Hematopoietic multipotent progenitor cell treated with erythropoietin and hydrocortisone succinate and interleukin-3 and kit ligand, for 15 days (in vitro differentiated cells): Measurements from ENCODE around the gene POTEM.
"Not testable (repeated sequence)": the region's sequence is repeated elsewhere in the genome, so short reads cannot be mapped to it uniquely, and the experiment has no call there.

ENCODE experiments used
- DNase-seq: peaks from one replicate; pipeline ENCODE4 v3.0.0-alpha.2; 2015; ENCODE audit warnings: low spot score

Gene POTEM

GRCh38 chr14:18967134-18967533 is at the start of gene POTEM:
Gene POTEM (plus strand): TSS chr14:18967434. CDS start chr14:18967486, 52 bp downstream.
- DNase-seq: not testable (repeated sequence)

DNA sequence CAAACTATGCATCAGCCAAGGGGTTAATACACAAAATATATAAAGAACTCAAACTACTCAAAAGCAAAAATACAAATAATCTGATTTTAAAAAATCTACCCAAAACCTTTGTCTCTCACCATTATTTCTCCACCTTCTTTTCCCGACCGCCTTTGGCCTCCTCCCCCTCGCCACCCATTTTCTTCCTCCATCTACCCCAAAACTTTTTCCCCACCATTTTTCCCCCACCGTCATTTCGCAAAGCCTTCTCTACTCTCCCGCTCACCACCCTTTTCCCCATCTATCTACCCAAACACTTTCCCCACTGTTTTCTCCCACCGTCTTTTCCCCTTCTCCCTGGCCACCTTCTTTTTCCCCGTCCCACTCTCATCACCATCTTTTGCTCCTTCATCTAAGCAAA is 48.9 kb upstream of the POTEM start:
- DNase-seq: not testable (repeated sequence)

- DNase-seq: not testable (repeated sequence)
Measured at GRCh38 chr14:18920052-18920451, 47.2 kb upstream of the POTEM start.

- DNase-seq: not testable (repeated sequence)
Measured at GRCh38 chr14:18921055-18921701, 46.1 kb upstream of the POTEM start.

GRCh38 chr14:18936848-18937247 is 30.4 kb upstream of the POTEM start:
- not testable (repeated sequence) for DNase-seq

DNA sequence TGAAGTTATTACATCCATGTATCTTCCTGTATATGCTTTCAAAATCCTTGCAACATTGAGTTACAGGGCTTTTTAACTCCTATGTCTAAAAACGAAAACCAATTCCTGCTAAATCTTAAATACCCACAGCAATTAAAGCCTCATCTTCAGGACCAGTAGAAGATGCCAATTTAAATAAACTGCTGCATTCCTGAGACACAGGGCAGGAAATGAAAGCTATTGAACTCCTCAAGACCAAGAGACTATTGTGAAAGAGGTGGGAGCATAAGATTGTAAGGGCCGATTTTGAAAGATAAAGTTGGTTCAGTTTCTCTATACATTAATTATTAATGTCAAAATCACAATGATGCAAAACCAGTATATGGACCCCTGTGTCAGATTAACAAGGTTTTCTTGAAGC is 28.5 kb upstream of the POTEM start:
- not testable (repeated sequence) for DNase-seq

DNA sequence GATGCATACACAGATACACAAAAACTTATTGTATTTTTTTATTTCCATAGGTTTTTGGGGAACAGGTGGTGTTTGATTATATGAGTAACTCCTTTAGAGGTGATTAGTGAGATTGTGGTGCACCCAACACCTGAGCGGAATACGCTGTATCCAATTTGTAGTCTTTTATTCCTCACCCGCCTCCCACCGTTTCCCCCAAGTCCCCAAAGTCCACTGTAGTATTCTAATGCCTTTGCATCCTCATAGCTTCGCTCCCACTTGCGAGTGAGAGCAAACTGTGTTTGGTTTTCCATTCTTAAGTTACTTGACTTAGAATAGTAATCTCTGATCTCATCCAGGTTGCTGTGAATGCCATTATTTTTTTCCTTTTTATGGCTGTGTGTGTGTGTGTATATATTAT is 17.3 kb upstream of the POTEM start:
- DNase-seq: not testable (repeated sequence)

GRCh38 chr14:18953085-18953484 is 14.1 kb upstream of the POTEM start:
- peak; percentile 0 for DNase-seq

DNA sequence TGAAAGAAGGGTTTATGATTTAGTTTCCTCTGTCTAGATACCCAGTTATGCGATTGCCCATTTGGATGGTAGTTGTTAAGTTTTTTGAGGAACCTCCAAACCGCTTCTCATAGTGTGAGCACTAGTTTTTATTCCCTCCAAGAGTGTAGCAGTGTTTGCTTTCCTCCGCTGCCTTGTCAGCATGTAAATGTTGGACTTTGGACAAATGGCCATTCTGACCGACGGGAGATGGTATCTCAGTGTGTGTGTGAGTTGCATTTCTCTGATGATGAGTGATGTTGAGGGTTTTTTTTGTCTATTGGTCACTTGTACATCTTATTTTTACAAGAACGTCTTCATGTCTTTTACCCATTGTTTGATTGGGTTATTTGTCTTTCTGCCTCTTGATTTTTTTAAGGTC is 11.4 kb upstream of the POTEM start:
- not testable (repeated sequence) for DNase-seq

DNA sequence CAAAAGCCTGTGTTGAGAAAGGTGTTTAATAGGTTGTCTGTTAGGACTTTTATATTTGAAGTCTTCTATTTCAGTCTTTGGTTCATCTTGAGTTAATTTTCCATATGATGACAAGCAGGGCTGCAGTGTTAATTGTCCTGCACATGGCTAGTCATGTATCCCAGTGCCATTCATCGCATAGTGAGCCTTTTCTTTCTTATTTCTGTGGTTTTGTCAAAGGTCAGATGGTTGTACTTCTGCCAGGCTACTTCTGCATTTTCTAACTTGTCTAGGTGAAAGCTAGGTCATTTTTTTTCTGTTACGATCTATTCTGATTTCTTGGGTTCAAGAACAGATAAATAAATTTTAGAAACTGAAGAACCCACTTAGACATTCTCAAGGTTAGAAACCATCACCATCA is 5.7 kb upstream of the POTEM start:
- DNase-seq: not testable (repeated sequence)

GRCh38 chr14:18962143-18962542 is 5.1 kb upstream of the POTEM start:
- not testable (repeated sequence) for DNase-seq

- DNase-seq: not testable (repeated sequence)
Measured at GRCh38 chr14:18963276-18963675, 4.0 kb upstream of the POTEM start.

DNA sequence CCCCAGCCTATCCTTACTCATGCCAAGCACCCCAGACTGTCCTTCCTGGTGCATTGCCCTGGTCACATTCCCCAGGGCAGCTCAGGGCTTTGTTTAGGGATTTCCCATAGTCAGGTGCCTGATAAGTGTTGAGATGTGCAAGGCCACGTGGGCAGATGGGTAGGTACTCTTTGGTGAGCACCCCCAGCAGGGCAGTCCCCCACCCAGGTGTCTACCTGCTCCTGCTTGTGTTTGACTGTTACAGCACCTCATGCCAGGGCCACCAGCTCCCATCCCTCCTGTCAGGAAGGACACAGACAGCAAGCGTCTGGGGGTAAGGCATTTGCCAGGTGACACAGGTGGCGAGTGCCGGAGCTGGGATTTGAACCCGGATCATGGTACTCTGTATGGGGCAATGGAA is 2.4 kb upstream of the POTEM start:
- DNase-seq: not testable (repeated sequence)

DNA sequence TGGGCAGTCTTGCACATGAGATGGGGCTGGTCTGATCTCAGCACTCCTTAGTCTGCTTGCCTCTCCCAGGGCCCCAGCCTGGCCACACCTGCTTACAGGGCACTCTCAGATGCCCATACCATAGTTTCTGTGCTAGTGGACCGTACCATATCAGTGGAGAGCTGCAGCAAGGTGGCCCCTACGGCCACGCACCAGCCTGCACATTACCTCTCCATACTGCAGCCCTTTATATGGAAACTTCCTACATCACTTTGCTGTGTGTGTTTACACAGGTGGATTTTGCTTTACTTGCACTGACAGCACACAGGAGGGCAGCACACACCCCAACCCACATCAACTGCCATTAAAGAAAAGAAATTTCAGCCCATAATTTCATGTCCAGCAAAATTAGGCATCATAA is 35.3 kb downstream of the POTEM start:
- DNase-seq: not testable (repeated sequence)

DNA sequence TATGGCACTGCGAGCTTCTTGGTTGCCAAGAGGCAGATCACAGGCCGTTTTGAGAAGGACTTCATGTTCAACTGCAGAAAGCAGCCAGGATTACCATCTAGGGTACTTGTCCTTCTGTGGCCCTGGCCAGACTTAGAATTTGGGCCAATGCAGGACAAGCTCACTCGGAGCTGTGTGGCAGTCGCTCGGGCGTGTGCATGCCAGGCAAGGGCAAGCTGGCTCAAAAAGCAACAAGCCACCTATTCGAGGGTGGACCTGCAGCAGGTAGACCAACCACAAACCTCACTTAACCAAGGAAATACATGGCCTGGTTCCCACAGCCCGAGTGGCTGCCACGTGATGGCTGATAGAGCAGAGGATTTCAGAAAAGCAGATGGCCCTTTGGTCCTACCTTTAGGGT is 39.3 kb downstream of the POTEM start:
- DNase-seq: not testable (repeated sequence)

DNA sequence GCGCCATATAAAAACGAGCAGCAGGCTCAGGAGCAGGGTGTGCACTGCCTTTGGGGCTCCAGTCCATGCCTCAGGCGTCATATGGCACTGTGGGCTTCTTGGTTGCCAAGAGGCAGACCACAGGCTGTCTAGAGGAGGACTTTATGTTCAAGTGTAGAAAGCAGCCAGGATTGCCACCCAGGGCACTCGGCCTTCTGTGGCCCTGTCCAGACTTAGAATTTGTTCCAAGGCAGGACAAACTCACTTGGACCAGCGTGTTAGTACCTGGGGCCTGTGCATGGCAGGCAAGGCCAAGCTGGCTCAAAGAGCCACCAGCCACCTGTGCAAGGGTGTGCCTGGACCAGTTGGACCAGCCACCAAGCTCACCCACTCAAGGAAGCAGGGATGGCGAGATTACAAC is 40.4 kb downstream of the POTEM start:
- DNase-seq: not testable (repeated sequence)

DNA sequence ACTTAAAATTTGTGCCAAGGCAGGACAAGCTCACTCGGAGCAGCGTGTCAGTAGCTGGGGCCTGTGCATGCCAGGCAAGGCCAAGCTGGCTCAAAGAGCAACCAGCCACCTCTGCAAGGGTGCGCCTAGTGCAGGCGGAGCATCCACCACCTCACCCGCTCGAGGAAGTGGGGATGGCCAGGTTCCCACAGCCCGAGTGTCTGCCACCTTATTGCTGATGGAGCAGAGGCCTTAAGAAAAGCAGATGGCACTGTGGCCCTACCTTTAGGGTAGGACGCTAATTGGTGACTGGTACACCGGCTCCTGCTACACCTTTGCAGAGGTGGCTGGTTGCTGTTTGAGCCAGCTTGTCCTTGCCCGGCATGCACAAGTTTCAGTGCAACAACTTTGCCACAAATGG is 43.8 kb downstream of the POTEM start:
- not testable (repeated sequence) for DNase-seq

DNA sequence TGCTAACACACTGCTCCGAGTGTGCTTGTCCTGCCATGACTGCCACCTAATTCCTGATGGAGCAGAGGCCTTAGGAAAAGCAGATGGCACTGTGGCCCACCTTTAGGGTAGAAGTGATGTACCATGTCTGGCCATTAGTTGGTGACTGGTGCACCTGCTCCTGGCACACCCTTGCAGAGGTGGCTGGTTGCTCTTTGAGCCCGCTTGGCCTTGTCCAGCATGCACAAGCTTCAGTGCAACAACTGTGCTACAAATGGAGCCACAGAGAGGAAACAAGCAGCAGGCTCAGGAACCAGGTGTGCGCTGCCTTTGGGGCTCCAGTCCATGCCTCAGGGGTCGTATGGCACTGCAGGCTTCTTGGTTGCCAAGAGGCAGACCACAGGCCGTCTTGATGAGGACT is 44.5 kb downstream of the POTEM start:
- DNase-seq: not testable (repeated sequence)

GRCh38 chr14:19015185-19015584 is 48.0 kb downstream of the POTEM start:
- DNase-seq: not testable (repeated sequence)

DNA sequence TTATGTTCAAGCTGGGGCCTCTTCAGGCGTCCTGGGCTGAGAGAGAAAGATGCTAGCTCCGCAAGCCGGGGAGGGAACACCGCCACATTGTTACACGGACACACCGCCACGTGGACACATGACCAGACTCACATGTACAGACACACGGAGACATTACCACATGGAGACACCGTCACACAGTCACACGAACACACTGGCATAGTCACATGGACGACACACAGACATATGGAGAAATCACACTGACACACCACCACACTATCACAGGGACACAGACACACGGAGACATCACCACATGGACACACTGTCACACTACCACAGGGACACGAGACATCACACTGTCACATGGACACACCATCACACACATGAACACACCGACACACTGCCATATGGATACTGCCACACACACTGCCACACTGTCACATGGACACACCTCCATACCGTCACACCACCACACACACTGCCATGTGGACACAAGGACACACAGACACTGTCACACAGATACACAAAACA is 57.9 kb downstream of the POTEM start:
- DNase-seq: not testable (repeated sequence)

DNA sequence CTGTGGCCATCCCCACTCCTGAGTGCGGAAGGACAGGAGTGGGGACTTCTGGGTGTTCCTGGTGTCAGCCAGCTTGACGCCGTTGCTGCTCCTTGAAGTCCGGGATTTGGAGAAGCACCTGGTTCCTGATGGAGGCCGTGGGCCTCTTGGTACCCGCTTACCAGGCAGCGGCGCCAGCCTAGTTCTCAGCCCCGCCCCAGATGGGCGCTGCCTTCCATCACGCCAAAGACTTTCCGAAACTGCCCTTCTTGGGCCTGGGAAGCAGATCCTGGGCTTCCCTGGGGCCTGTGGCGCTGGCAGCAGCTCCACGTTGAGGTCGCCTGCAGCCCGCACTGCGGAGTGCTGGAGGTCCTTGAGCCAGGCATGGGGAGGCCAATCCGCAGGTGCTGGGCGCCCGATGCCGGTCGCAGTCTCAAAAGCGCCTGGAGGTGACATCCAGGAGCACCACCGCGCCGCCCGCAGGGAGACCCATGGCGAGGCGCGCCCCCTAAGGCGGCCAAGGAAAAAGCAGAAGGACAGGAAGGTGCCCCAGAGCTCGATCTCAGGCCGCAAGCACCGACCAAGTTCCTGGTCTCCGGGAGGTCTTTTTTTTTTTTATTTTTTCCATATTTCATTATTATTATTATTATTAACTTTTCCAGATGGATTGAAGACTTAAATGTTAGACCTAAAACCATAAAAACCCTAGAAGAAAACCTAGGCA is 59.6 kb downstream of the POTEM start:
- DNase-seq: not testable (repeated sequence)

DNA sequence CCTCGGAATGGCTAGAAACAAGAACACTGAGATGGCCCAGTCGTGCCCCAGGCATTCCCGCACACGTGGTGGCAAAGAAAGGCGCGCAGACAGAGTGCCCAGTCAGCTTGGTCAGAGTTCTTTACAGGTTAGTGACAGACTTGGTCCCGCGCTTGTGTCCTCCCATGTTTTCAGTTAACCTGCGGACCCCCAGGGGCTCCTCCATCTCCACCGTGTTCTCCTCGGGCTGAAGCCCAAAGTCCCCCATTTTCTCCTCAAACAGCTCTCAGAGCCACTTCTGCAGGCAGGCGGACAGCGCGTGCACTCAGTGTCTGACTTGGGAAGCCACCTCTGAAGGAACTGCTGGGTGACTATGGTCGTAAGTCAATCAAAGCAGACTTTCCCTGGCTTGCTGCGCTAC is 60.7 kb downstream of the POTEM start:
- DNase-seq: not testable (repeated sequence)

- not testable (repeated sequence) for DNase-seq
Measured at GRCh38 chr14:19036811-19037382, 69.7 kb downstream of the POTEM start.
